ENCODE results near the gene ZNF532. TPM values are rescaled to one million over a fixed set of nuclear protein-coding genes. Genes with fewer than 3 reads are reported as not detected.

Gene ZNF532
- total RNA-seq, 1 experiment from 2014 or later: 21.1 TPM

- Histone ChIP-seq H3K79me2 (ENCODE audit: low read depth) (no peaks in the 10 kb centered on the region), H3K36me3 (ENCODE audit: low read depth) (no peaks in the 10 kb centered on the region), H3K4me3 (no peak overlapping the region), H3K4me2 (no peak overlapping the region), H3K27ac (no peak overlapping the region), H3K27me3 (ENCODE audit: insufficient read depth, low read depth) (no peaks in the 10 kb centered on the region), H3F3A (ENCODE audit: insufficient read depth, low read depth) (no peaks in the 10 kb centered on the region), H3K9me3 (ENCODE audit: insufficient read depth, low read depth) (no peaks in the 10 kb centered on the region), H3K4me1 (replicated peaks; ENCODE audit: insufficient read depth) (no peaks in the 10 kb centered on the region), H4K20me1 (ENCODE audit: insufficient read depth) (no peaks in the 10 kb centered on the region), H2AFZ (no peak overlapping the region), H3K9me2 (ENCODE audit: insufficient read depth) (no peaks in the 10 kb centered on the region)
- BruUV-seq (replicated peaks): no TSS peak
- TF ChIP-seq CTCF (conservative IDR thresholded peaks at IDR 0.05) (no peak), EZH2 (IDR thresholded peaks at IDR 0.05; ENCODE audit: low read depth) (no peak)
- DNase-seq: no peak
- intact Hi-C loops (cut with micrococcal nuclease; ENCODE audit: unreplicated experiment): no loop called here
- ChIA-PET CTCF (no interaction called here), POLR2A (ENCODE audit: unreplicated experiment) (no interaction called here)
Observed at GRCh38 chr18:58887613-58887963, 22.9 kb downstream of the ZNF532 start.

GRCh38 chr18:58891776-58892175 lies 27.1 kb downstream of the ZNF532 start:
- no peaks in the 10 kb centered on the region for H3K9me2 ChIP-seq (ENCODE audit: insufficient read depth)
- H4K20me1 ChIP-seq (ENCODE audit: insufficient read depth): no peaks in the 10 kb centered on the region
- no peaks in the 10 kb centered on the region for H3K36me3 ChIP-seq (ENCODE audit: low read depth)
- H2AFZ ChIP-seq: no peak overlapping the region
- TF ChIP-seq CTCF (conservative IDR thresholded peaks at IDR 0.05): no peak
- no peak for TF ChIP-seq EZH2 (IDR thresholded peaks at IDR 0.05; ENCODE audit: low read depth)
- H3K4me1 ChIP-seq (replicated peaks; ENCODE audit: insufficient read depth): no peaks in the 10 kb centered on the region
- H3K4me2 ChIP-seq: no peak overlapping the region
- no peak overlapping the region for H3K27ac ChIP-seq
- no peaks in the 10 kb centered on the region for H3K79me2 ChIP-seq (ENCODE audit: low read depth)
- DNase-seq: no peak
- H3K27me3 ChIP-seq (ENCODE audit: insufficient read depth, low read depth): no peaks in the 10 kb centered on the region
- no peaks in the 10 kb centered on the region for H3K9me3 ChIP-seq (ENCODE audit: insufficient read depth, low read depth)
- intact Hi-C loops (cut with micrococcal nuclease; ENCODE audit: unreplicated experiment): no loop called here
- ChIA-PET CTCF (interaction anchor here (0.6 kb wide), 1 partner anchor 149 kb away, joined by 12 read pairs; no protein-coding TSS in a partner anchor), POLR2A (ENCODE audit: unreplicated experiment) (no interaction called here)
- no TSS peak for BruUV-seq (replicated peaks)
- no peak overlapping the region for H3K4me3 ChIP-seq
- no peaks in the 10 kb centered on the region for H3F3A ChIP-seq (ENCODE audit: insufficient read depth, low read depth)

- Histone ChIP-seq H3K4me3 (no peak overlapping the region), H3F3A (ENCODE audit: insufficient read depth, low read depth) (no peaks in the 10 kb centered on the region), H4K20me1 (ENCODE audit: insufficient read depth) (no peaks in the 10 kb centered on the region), H3K27ac (no peak overlapping the region), H2AFZ (no peak overlapping the region), H3K36me3 (ENCODE audit: low read depth) (no peaks in the 10 kb centered on the region), H3K9me2 (ENCODE audit: insufficient read depth) (no peaks in the 10 kb centered on the region), H3K9me3 (ENCODE audit: insufficient read depth, low read depth) (no peaks in the 10 kb centered on the region), H3K27me3 (ENCODE audit: insufficient read depth, low read depth) (no peaks in the 10 kb centered on the region), H3K4me2 (no peak overlapping the region), H3K79me2 (ENCODE audit: low read depth) (no peaks in the 10 kb centered on the region), H3K4me1 (replicated peaks; ENCODE audit: insufficient read depth) (no peaks in the 10 kb centered on the region)
- intact Hi-C loops (cut with micrococcal nuclease; ENCODE audit: unreplicated experiment): no loop called here
- no peak for DNase-seq
- POLR2A ChIA-PET (ENCODE audit: unreplicated experiment): no interaction called here
- no TSS peak for BruUV-seq (replicated peaks)
- CTCF ChIA-PET: no interaction called here
- no peak for TF ChIP-seq EZH2 (IDR thresholded peaks at IDR 0.05; ENCODE audit: low read depth)
- no peak for TF ChIP-seq CTCF (conservative IDR thresholded peaks at IDR 0.05)
Observed at GRCh38 chr18:58892488-58892887, 27.8 kb downstream of the ZNF532 start.
